SJSA1 (cell line): ENCODE results near the gene OPTC. TPM values are rescaled to one million over a fixed set of nuclear protein-coding genes. Genes with fewer than 3 reads are reported as not detected.

Experiments used
- DNase-seq, 2 experiments: peaks; one replicate each; pipeline ENCODE4 v3.0.0-alpha.2; 2015 to 2020; ENCODE audit warnings: low spot score in 2 of 2, low read depth in 1 of 2
- H3K27ac ChIP-seq: fragments of 250-450 bp; sonication (Bioruptor Pico); 2 replicates; pipeline ENCODE4 v1.5.1; 2020; ENCODE audit warnings: mild to moderate bottlenecking, moderate library complexity
- H3K27me3 ChIP-seq: fragments of 250-450 bp; sonication (Bioruptor Pico); replicated peaks from 2 replicates; pipeline ENCODE4 v1.5.1; 2020; ENCODE audit warnings: mild to moderate bottlenecking, moderate library complexity
- H3K36me3 ChIP-seq: fragments of 250-450 bp; sonication (Bioruptor Pico); 2 replicates; pipeline ENCODE4 v1.5.1; 2020; ENCODE audit warnings: mild to moderate bottlenecking
- H3K4me1 ChIP-seq: fragments of 250-450 bp; sonication (Bioruptor Pico); replicated peaks from 2 replicates; pipeline ENCODE4 v1.6.1; 2021; ENCODE audit warnings: mild to moderate bottlenecking
- H3K4me3 ChIP-seq: fragments of 250-450 bp; sonication (Bioruptor Pico); 2 replicates; pipeline ENCODE4 v1.5.1; 2020; ENCODE audit warnings: mild to moderate bottlenecking
- H3K9me3 ChIP-seq: fragments of 250-450 bp; sonication (Bioruptor Pico); replicated peaks from 2 replicates; pipeline ENCODE4 v1.5.1; 2020; ENCODE audit warnings: mild to moderate bottlenecking
- total RNA-seq: library from RNA; depleted of rRNA; stranded (reverse); fragments of >200 nt; shearing (Covaris generic); gene quantifications from 2 replicates; pipeline ENCODE4 v1.2.3, GENCODE V29; 2014

Gene OPTC
- total RNA-seq, 1 experiment from 2014 or later: not detected

- H3K4me3 ChIP-seq: no peak overlapping the region
- H3K9me3 ChIP-seq: no peaks in the 10 kb centered on the region
- DNase-seq: no peak
- H3K4me1 ChIP-seq: peaks cover 8% of the 10 kb centered on the region
- H3K27me3 ChIP-seq: no peaks in the 10 kb centered on the region
- no peaks in the 10 kb centered on the region for H3K36me3 ChIP-seq
- no peak overlapping the region for H3K27ac ChIP-seq
Observed at GRCh38 chr1:203528976-203529835, 35.3 kb downstream of the OPTC start.

- Histone ChIP-seq H3K27ac (no peak overlapping the region), H3K4me3 (no peak overlapping the region), H3K9me3 (no peaks in the 10 kb centered on the region), H3K4me1 (peaks cover 18% of the 10 kb centered on the region), H3K27me3 (no peaks in the 10 kb centered on the region), H3K36me3 (no peaks in the 10 kb centered on the region)
- no peak for DNase-seq
Observed at GRCh38 chr1:203531063-203531462, 37.1 kb downstream of the OPTC start.

GRCh38 chr1:203534012-203534411 lies 40.1 kb downstream of the OPTC start:
- H3K36me3 ChIP-seq: no peaks in the 10 kb centered on the region
- H3K27ac ChIP-seq: peak overlapping the region; percentile 64
- no peaks in the 10 kb centered on the region for H3K9me3 ChIP-seq
- H3K27me3 ChIP-seq: no peaks in the 10 kb centered on the region
- no peak for DNase-seq
- peaks cover 25% of the 10 kb centered on the region for H3K4me1 ChIP-seq
- no peak overlapping the region for H3K4me3 ChIP-seq

GRCh38 chr1:203534526-203534925 lies 40.6 kb downstream of the OPTC start:
- Histone ChIP-seq H3K27me3 (no peaks in the 10 kb centered on the region), H3K36me3 (no peaks in the 10 kb centered on the region), H3K27ac (peak overlapping the region; percentile 64), H3K4me1 (peaks cover 25% of the 10 kb centered on the region), H3K4me3 (no peak overlapping the region), H3K9me3 (no peaks in the 10 kb centered on the region)
- peak; percentile 77 to 94 for DNase-seq

- H3K4me1 ChIP-seq: peaks cover 25% of the 10 kb centered on the region
- no peaks in the 10 kb centered on the region for H3K27me3 ChIP-seq
- H3K36me3 ChIP-seq: no peaks in the 10 kb centered on the region
- H3K27ac ChIP-seq: no peak overlapping the region
- no peak for DNase-seq
- no peak overlapping the region for H3K4me3 ChIP-seq
- no peaks in the 10 kb centered on the region for H3K9me3 ChIP-seq
Observed at GRCh38 chr1:203536575-203536974, 42.6 kb downstream of the OPTC start.

- Histone ChIP-seq H3K4me3 (no peak overlapping the region), H3K27ac (no peak overlapping the region), H3K9me3 (no peaks in the 10 kb centered on the region), H3K27me3 (no peaks in the 10 kb centered on the region), H3K36me3 (no peaks in the 10 kb centered on the region), H3K4me1 (peaks cover 25% of the 10 kb centered on the region)
- DNase-seq: no peak
Observed at GRCh38 chr1:203536980-203537455, 43.1 kb downstream of the OPTC start.

GRCh38 chr1:203537806-203538464 lies 44.0 kb downstream of the OPTC start:
- Histone ChIP-seq H3K4me1 (peaks cover 25% of the 10 kb centered on the region), H3K27me3 (no peaks in the 10 kb centered on the region), H3K9me3 (no peaks in the 10 kb centered on the region), H3K36me3 (no peaks in the 10 kb centered on the region), H3K4me3 (no peak overlapping the region), H3K27ac (no peak overlapping the region)
- DNase-seq: no peak

- no peaks in the 10 kb centered on the region for H3K9me3 ChIP-seq
- DNase-seq: no peak
- H3K27me3 ChIP-seq: no peaks in the 10 kb centered on the region
- H3K36me3 ChIP-seq: no peaks in the 10 kb centered on the region
- H3K4me3 ChIP-seq: no peak overlapping the region
- H3K27ac ChIP-seq: no peak overlapping the region
- H3K4me1 ChIP-seq: peaks cover 22% of the 10 kb centered on the region
Observed at GRCh38 chr1:203538726-203539125, 44.8 kb downstream of the OPTC start.

GRCh38 chr1:203539831-203540546 lies 46.0 kb downstream of the OPTC start:
- no peak overlapping the region for H3K4me3 ChIP-seq
- no peaks in the 10 kb centered on the region for H3K27me3 ChIP-seq
- H3K9me3 ChIP-seq: no peaks in the 10 kb centered on the region
- peaks cover 10% of the 10 kb centered on the region for H3K4me1 ChIP-seq
- H3K27ac ChIP-seq: no peak overlapping the region
- H3K36me3 ChIP-seq: no peaks in the 10 kb centered on the region
- no peak for DNase-seq

- no peak for DNase-seq
- Histone ChIP-seq H3K4me3 (no peak overlapping the region), H3K27ac (no peak overlapping the region), H3K9me3 (no peaks in the 10 kb centered on the region), H3K36me3 (no peaks in the 10 kb centered on the region), H3K27me3 (no peaks in the 10 kb centered on the region), H3K4me1 (no peaks in the 10 kb centered on the region)
Observed at GRCh38 chr1:203544485-203544884, 50.5 kb downstream of the OPTC start.

- Histone ChIP-seq H3K27me3 (no peaks in the 10 kb centered on the region), H3K4me3 (no peak overlapping the region), H3K27ac (no peak overlapping the region), H3K9me3 (no peaks in the 10 kb centered on the region), H3K36me3 (no peaks in the 10 kb centered on the region), H3K4me1 (no peaks in the 10 kb centered on the region)
- no peak for DNase-seq
Observed at GRCh38 chr1:203544978-203545816, 51.2 kb downstream of the OPTC start.

- Histone ChIP-seq H3K4me3 (no peak overlapping the region), H3K9me3 (no peaks in the 10 kb centered on the region), H3K4me1 (no peaks in the 10 kb centered on the region), H3K27me3 (no peaks in the 10 kb centered on the region), H3K27ac (no peak overlapping the region), H3K36me3 (no peaks in the 10 kb centered on the region)
- no peak for DNase-seq
Observed at GRCh38 chr1:203546274-203546673, 52.3 kb downstream of the OPTC start.

- H3K36me3 ChIP-seq: no peaks in the 10 kb centered on the region
- H3K4me3 ChIP-seq: no peak overlapping the region
- no peaks in the 10 kb centered on the region for H3K4me1 ChIP-seq
- DNase-seq: no peak
- no peak overlapping the region for H3K27ac ChIP-seq
- no peaks in the 10 kb centered on the region for H3K27me3 ChIP-seq
- H3K9me3 ChIP-seq: no peaks in the 10 kb centered on the region
Observed at GRCh38 chr1:203547147-203547546, 53.2 kb downstream of the OPTC start.
